IPS-20b (cell line): ENCODE measurements around the gene PDZD2.

Source experiments
- H3K27ac ChIP-seq: one replicate; pipeline ENCODE4 v1.5.1; 2013; ENCODE audit warnings: low read length
- H3K27me3 ChIP-seq: 2 replicates; pipeline ENCODE4 v1.6.1; 2013; ENCODE audit warnings: mild to moderate bottlenecking, low read length, inconsistent platforms; ENCODE audit not compliant: insufficient read depth
- H3K36me3 ChIP-seq: 2 replicates; pipeline ENCODE4 v1.6.1; 2013; ENCODE audit warnings: low read depth, mild to moderate bottlenecking, inconsistent platforms, low read length, moderate library complexity; ENCODE audit not compliant: insufficient read depth
- H3K4me1 ChIP-seq: 2 replicates; pipeline ENCODE4 v1.6.1; 2013; ENCODE audit warnings: mild to moderate bottlenecking, control low read depth, inconsistent platforms, low read length, moderate library complexity; ENCODE audit not compliant: insufficient read depth
- H3K4me3 ChIP-seq: 2 replicates; pipeline ENCODE4 v1.5.1; 2013; ENCODE audit warnings: mild to moderate bottlenecking, low read length, inconsistent platforms
- H3K9ac ChIP-seq: 2 replicates; pipeline ENCODE4 v1.6.1; 2013; ENCODE audit warnings: low read depth, mild to moderate bottlenecking, inconsistent platforms, low read length, moderate library complexity
- H3K9me3 ChIP-seq: 2 replicates; pipeline ENCODE4 v1.6.1; 2013; ENCODE audit warnings: mild to moderate bottlenecking, low read depth, low read length, inconsistent platforms; ENCODE audit not compliant: insufficient read depth

The PDZD2 gene

GRCh38 chr5:31993165-31993961, 354.4 kb downstream of the PDZD2 start:
- Histone ChIP-seq H3K27me3 (no peaks in the 10 kb centered on the region), H3K4me3 (no peak overlapping the region), H3K9me3 (no peaks in the 10 kb centered on the region), H3K4me1 (peaks cover 28% of the 10 kb centered on the region), H3K9ac (peak overlapping the region; percentile 47; the same call in 1 of the 2 replicates), H3K27ac (no peak overlapping the region), H3K36me3 (no peaks in the 10 kb centered on the region)

- no peaks in the 10 kb centered on the region for H3K27me3 ChIP-seq
- peak overlapping the region; percentile 18; the same call in 1 of the 2 replicates for H3K4me3 ChIP-seq
- H3K36me3 ChIP-seq: no peaks in the 10 kb centered on the region
- no peak overlapping the region for H3K27ac ChIP-seq
- peaks cover 27% of the 10 kb centered on the region for H3K4me1 ChIP-seq
- H3K9me3 ChIP-seq: no peaks in the 10 kb centered on the region
- no peak overlapping the region for H3K9ac ChIP-seq
These were observed 356.1 kb downstream of the PDZD2 start for GRCh38 chr5:31995006-31995405.

GRCh38 chr5:31995714-31996113, 356.8 kb downstream of the PDZD2 start:
- H3K9me3 ChIP-seq: no peaks in the 10 kb centered on the region
- no peak overlapping the region for H3K4me3 ChIP-seq
- peaks cover 25% of the 10 kb centered on the region for H3K4me1 ChIP-seq
- H3K27me3 ChIP-seq: no peaks in the 10 kb centered on the region
- no peaks in the 10 kb centered on the region for H3K36me3 ChIP-seq
- H3K27ac ChIP-seq: no peak overlapping the region
- no peak overlapping the region for H3K9ac ChIP-seq

- Histone ChIP-seq H3K4me1 (peaks cover 23% of the 10 kb centered on the region), H3K27ac (no peak overlapping the region), H3K4me3 (no peak overlapping the region), H3K36me3 (no peaks in the 10 kb centered on the region), H3K9me3 (no peaks in the 10 kb centered on the region), H3K9ac (no peak overlapping the region), H3K27me3 (no peaks in the 10 kb centered on the region)
These were observed 358.0 kb downstream of the PDZD2 start for GRCh38 chr5:31996909-31997308.

- Histone ChIP-seq H3K36me3 (no peaks in the 10 kb centered on the region), H3K4me3 (no peak overlapping the region), H3K9ac (no peak overlapping the region), H3K27me3 (no peaks in the 10 kb centered on the region), H3K9me3 (no peaks in the 10 kb centered on the region), H3K4me1 (peaks cover 13% of the 10 kb centered on the region), H3K27ac (no peak overlapping the region)
These were observed 360.5 kb downstream of the PDZD2 start for GRCh38 chr5:31999470-31999869.

- peaks cover 10% of the 10 kb centered on the region for H3K4me1 ChIP-seq
- H3K9me3 ChIP-seq: no peaks in the 10 kb centered on the region
- H3K4me3 ChIP-seq: no peak overlapping the region
- H3K9ac ChIP-seq: no peak overlapping the region
- no peaks in the 10 kb centered on the region for H3K27me3 ChIP-seq
- H3K36me3 ChIP-seq: no peaks in the 10 kb centered on the region
- no peak overlapping the region for H3K27ac ChIP-seq
These were observed 361.8 kb downstream of the PDZD2 start for GRCh38 chr5:32000731-32001130.

- no peak overlapping the region for H3K9ac ChIP-seq
- H3K27me3 ChIP-seq: no peaks in the 10 kb centered on the region
- H3K27ac ChIP-seq: no peak overlapping the region
- no peaks in the 10 kb centered on the region for H3K9me3 ChIP-seq
- H3K4me3 ChIP-seq: no peak overlapping the region
- H3K36me3 ChIP-seq: no peaks in the 10 kb centered on the region
- peaks cover 8% of the 10 kb centered on the region; the same call in 1 of the 2 replicates for H3K4me1 ChIP-seq
These were observed 362.4 kb downstream of the PDZD2 start for GRCh38 chr5:32001284-32001683.

- no peak overlapping the region for H3K27ac ChIP-seq
- peaks cover 8% of the 10 kb centered on the region; the same call in 1 of the 2 replicates for H3K4me1 ChIP-seq
- H3K9me3 ChIP-seq: no peaks in the 10 kb centered on the region
These were observed 362.8 kb downstream of the PDZD2 start for GRCh38 chr5:32001707-32002106.

GRCh38 chr5:32002755-32003154, 363.8 kb downstream of the PDZD2 start:
- Histone ChIP-seq H3K27ac (no peak overlapping the region), H3K36me3 (no peaks in the 10 kb centered on the region), H3K4me1 (peaks cover 8% of the 10 kb centered on the region; the same call in 1 of the 2 replicates), H3K9me3 (no peaks in the 10 kb centered on the region), H3K9ac (no peak overlapping the region), H3K27me3 (no peaks in the 10 kb centered on the region), H3K4me3 (no peak overlapping the region)

More at GRCh38 chr5:32001707-32002106, 362.8 kb downstream of the PDZD2 start:
- no peaks in the 10 kb centered on the region for H3K36me3 ChIP-seq
- no peak overlapping the region for H3K9ac ChIP-seq
- H3K4me3 ChIP-seq: no peak overlapping the region
- H3K27me3 ChIP-seq: no peaks in the 10 kb centered on the region

GRCh38 chr5:32003981-32004380, 365.1 kb downstream of the PDZD2 start:
- H3K9me3 ChIP-seq: no peaks in the 10 kb centered on the region
- H3K4me1 ChIP-seq: peaks cover 8% of the 10 kb centered on the region; the same call in 1 of the 2 replicates
- no peak overlapping the region for H3K27ac ChIP-seq
- H3K36me3 ChIP-seq: no peaks in the 10 kb centered on the region
- H3K27me3 ChIP-seq: no peaks in the 10 kb centered on the region
- no peak overlapping the region for H3K9ac ChIP-seq
- H3K4me3 ChIP-seq: no peak overlapping the region

- H3K27ac ChIP-seq: no peak overlapping the region
- H3K4me3 ChIP-seq: no peak overlapping the region
- H3K36me3 ChIP-seq: no peaks in the 10 kb centered on the region
- H3K9ac ChIP-seq: no peak overlapping the region
- H3K4me1 ChIP-seq: peaks cover 8% of the 10 kb centered on the region; the same call in 1 of the 2 replicates
- H3K27me3 ChIP-seq: no peaks in the 10 kb centered on the region
- no peaks in the 10 kb centered on the region for H3K9me3 ChIP-seq
These were observed 365.5 kb downstream of the PDZD2 start for GRCh38 chr5:32004404-32004803.

- Histone ChIP-seq H3K36me3 (no peaks in the 10 kb centered on the region), H3K4me1 (peaks cover 12% of the 10 kb centered on the region), H3K4me3 (no peak overlapping the region), H3K9me3 (no peaks in the 10 kb centered on the region), H3K27ac (no peak overlapping the region), H3K27me3 (no peaks in the 10 kb centered on the region), H3K9ac (no peak overlapping the region)
These were observed 369.8 kb downstream of the PDZD2 start for GRCh38 chr5:32008746-32009145.
